H1 (cell line): Measurements from ENCODE around the gene GALNT13. TPM values are rescaled to one million over a fixed set of nuclear protein-coding genes. Genes with fewer than 3 reads are reported as not detected.

Experiments used
- CTCF ChIA-PET: fragments of 300-600 bp; sonication (Branson Sonifier 250); formaldehyde crosslinking; loops from one replicate; lab custom pipeline; 2021; ENCODE audit not compliant: partially characterized antibody; lab: Charles Lee
- POLR2A ChIA-PET: fragments of 300-600 bp; sonication (Branson Sonifier 250); formaldehyde crosslinking; loops from one replicate; lab custom pipeline; 2021; ENCODE audit warnings: inconsistent platforms; ENCODE audit not compliant: partially characterized antibody; lab: Charles Lee
- DNase-seq, 2 experiments: peaks; one replicate each; pipeline versions ENCODE4 v3.0.0 to v3.0.0-alpha.2; 2010 to 2022; ENCODE audit warnings: low spot score in 2 of 2, low read depth in 1 of 2, mixed read lengths in 1 of 2
- FAIRE-seq: peaks from 2 replicates; lab custom pipeline; 2011; peaks lifted over from hg19 to GRCh38; lab: Jason Lieb, UNC
- H2AFZ ChIP-seq: 2 replicates; pipeline ENCODE4 v1.8.1; 2012; ENCODE audit warnings: low read length, inconsistent platforms
- H2AK5ac ChIP-seq: 2 replicates; pipeline ENCODE4 v1.6.1; 2013; ENCODE audit warnings: low read depth, low read length
- H2BK120ac ChIP-seq: replicated peaks from 2 replicates; pipeline ENCODE3; 2013; ENCODE audit warnings: low read depth, low read length, inconsistent platforms
- H2BK12ac ChIP-seq: 2 replicates; pipeline ENCODE4 v1.6.1; 2013; ENCODE audit warnings: low read depth, low read length
- H2BK15ac ChIP-seq: 2 replicates; pipeline ENCODE4 v1.6.1; 2013; ENCODE audit warnings: low read length
- H2BK20ac ChIP-seq: 2 replicates; pipeline ENCODE4 v1.6.1; 2013; ENCODE audit warnings: low read length
- H2BK5ac ChIP-seq: 2 replicates; pipeline ENCODE4 v1.6.1; 2013; ENCODE audit warnings: low read depth, low read length
- H3K14ac ChIP-seq: 2 replicates; pipeline ENCODE4 v1.6.1; 2013; ENCODE audit warnings: inconsistent platforms; ENCODE audit not compliant: insufficient read length
- H3K18ac ChIP-seq: 2 replicates; pipeline ENCODE4 v1.6.1; 2013; ENCODE audit warnings: low read length; ENCODE audit errors: extremely low read depth
- H3K23ac ChIP-seq: 2 replicates; pipeline ENCODE4 v1.6.1; 2013; ENCODE audit warnings: inconsistent platforms; ENCODE audit not compliant: insufficient read length
- H3K23me2 ChIP-seq: 2 replicates; pipeline ENCODE4 v1.6.1; 2013; ENCODE audit warnings: low read depth, low read length
- H3K27ac ChIP-seq: 2 replicates; pipeline ENCODE4 v1.6.1; 2011; ENCODE audit warnings: low read depth, low read length, inconsistent platforms
- H3K27me3 ChIP-seq, 4 experiments: replicated peaks in 1 of 4; 1 replicate in 1 of 4; 2 replicates in 3 of 4; pipeline versions ENCODE4 v1.6.1 to v1.8.1; 2011 to 2013; ENCODE audit warnings: low read length in 3 of 4, mild to moderate bottlenecking in 3 of 4, inconsistent platforms in 2 of 4, mixed read lengths in 2 of 4, moderate library complexity in 1 of 4; ENCODE audit not compliant: control insufficient read depth in 3 of 4, insufficient read depth in 3 of 4; ENCODE audit errors: extremely low read depth in 1 of 4
- H3K36me3 ChIP-seq, 4 experiments: 2 replicates each; pipeline versions ENCODE4 v1.6.1 to v1.8.1; 2011 to 2013; ENCODE audit warnings: mild to moderate bottlenecking in 4 of 4, low read length in 3 of 4, moderate library complexity in 2 of 4, control low read depth in 1 of 4, inconsistent platforms in 1 of 4; ENCODE audit not compliant: insufficient read depth in 4 of 4, control insufficient read depth in 2 of 4
- H3K4ac ChIP-seq: replicated peaks from 2 replicates; pipeline ENCODE3; 2013; ENCODE audit warnings: low read length, low read depth, mixed read lengths, inconsistent platforms; ENCODE audit not compliant: insufficient read length
- H3K4me1 ChIP-seq, 4 experiments: replicated peaks in 1 of 4; 1 replicate in 1 of 4; 2 replicates in 3 of 4; pipeline versions ENCODE4 v1.6.1 to v1.8.1; 2011 to 2013; ENCODE audit warnings: low read length in 3 of 4, inconsistent platforms in 2 of 4, mixed read lengths in 1 of 4; ENCODE audit not compliant: insufficient read depth in 4 of 4, control insufficient read depth in 3 of 4
- H3K4me2 ChIP-seq, 2 experiments: 2 replicates each; pipeline versions ENCODE4 v1.6.1 to v1.8.1; 2011 to 2013; ENCODE audit warnings: low read depth in 2 of 2, low read length in 2 of 2, control low read depth in 1 of 2, inconsistent platforms in 1 of 2, mild to moderate bottlenecking in 1 of 2; ENCODE audit not compliant: insufficient read depth in 1 of 2
- H3K4me3 ChIP-seq, 4 experiments: fragments of 200-600, 300-600 bp in 1 of 4; sonication (generic), shearing (Covaris generic), sonication (Bioruptor Twin) in 1 of 4; 2 replicates each; pipeline versions ENCODE4 v1.5.1 to v1.8.1; 2011 to 2016; ENCODE audit warnings: low read length in 4 of 4, low read depth in 3 of 4, control low read depth in 2 of 4, inconsistent platforms in 2 of 4, mild to moderate bottlenecking in 2 of 4, mixed read lengths in 1 of 4, moderate library complexity in 1 of 4; ENCODE audit not compliant: insufficient read depth in 2 of 4; ENCODE audit errors: extremely low read depth in 1 of 4
- H3K56ac ChIP-seq: replicated peaks from 2 replicates; pipeline ENCODE3; 2013; ENCODE audit warnings: low read depth, mild to moderate bottlenecking, mixed read lengths, low read length, inconsistent platforms; ENCODE audit not compliant: insufficient read length
- H3K79me1 ChIP-seq: 2 replicates; pipeline ENCODE4 v1.6.1; 2013; ENCODE audit warnings: low read depth, low read length, control low read depth
- H3K79me2 ChIP-seq, 2 experiments: 2 replicates each; pipeline versions ENCODE4 v1.6.1 to v1.8.1; 2012 to 2013; ENCODE audit warnings: low read length in 2 of 2, mild to moderate bottlenecking in 2 of 2, inconsistent platforms in 1 of 2; ENCODE audit not compliant: insufficient read depth in 2 of 2, control insufficient read depth in 1 of 2
- H3K9ac ChIP-seq, 4 experiments: replicated peaks in 1 of 4; 1 replicate in 1 of 4; 2 replicates in 3 of 4; pipeline versions ENCODE4 v1.6.1 to v1.8.1; 2011 to 2013; ENCODE audit warnings: low read depth in 3 of 4, low read length in 3 of 4, control low read depth in 2 of 4, mild to moderate bottlenecking in 2 of 4, moderate library complexity in 2 of 4, inconsistent platforms in 1 of 4; ENCODE audit errors: extremely low read depth in 1 of 4
- H3K9me3 ChIP-seq, 2 experiments: 2 replicates each; pipeline versions ENCODE4 v1.6.1 to v1.8.1; 2012 to 2013; ENCODE audit warnings: mild to moderate bottlenecking in 2 of 2, moderate library complexity in 2 of 2, control low read depth in 1 of 2, inconsistent platforms in 1 of 2, low read depth in 1 of 2, low read length in 1 of 2, mixed read lengths in 1 of 2; ENCODE audit not compliant: insufficient read depth in 2 of 2
- H4K20me1 ChIP-seq, 2 experiments: replicated peaks in 1 of 2; 2 replicates each; pipeline versions ENCODE3 to v1.8.1; 2011 to 2013; ENCODE audit warnings: inconsistent platforms in 2 of 2, low read length in 2 of 2, mild to moderate bottlenecking in 1 of 2; ENCODE audit not compliant: insufficient read depth in 2 of 2, control insufficient read depth in 1 of 2
- H4K5ac ChIP-seq: 2 replicates; pipeline ENCODE4 v1.6.1; 2013; ENCODE audit warnings: low read length, low read depth, mixed read lengths, inconsistent platforms; ENCODE audit not compliant: insufficient read length
- H4K8ac ChIP-seq: 2 replicates; pipeline ENCODE4 v1.8.0; 2013; ENCODE audit warnings: mild to moderate bottlenecking, moderate library complexity, low read length, inconsistent platforms; ENCODE audit not compliant: insufficient read depth; ENCODE audit errors: extremely low read depth
- H4K91ac ChIP-seq: replicated peaks from 2 replicates; pipeline ENCODE3; 2013; ENCODE audit warnings: low read length, mixed read lengths, inconsistent platforms; ENCODE audit not compliant: insufficient read length
- CEBPB ChIP-seq: IDR thresholded peaks from 2 replicates; pipeline ENCODE4 v1.6.1; 2012; ENCODE audit warnings: low read depth, low read length
- CHD1 ChIP-seq: IDR thresholded peaks from 2 replicates; pipeline ENCODE4 v1.6.1; 2012; ENCODE audit warnings: low read depth, low read length, improper control_type of control experiment
- EP300 ChIP-seq, 2 experiments: IDR thresholded peaks; 1 replicate in 1 of 2; 2 replicates in 1 of 2; pipeline ENCODE4 v1.6.1; 2011 to 2012; ENCODE audit warnings: low read depth in 2 of 2, low read length in 2 of 2, mild to moderate bottlenecking in 2 of 2, borderline replicate concordance in 1 of 2, inconsistent platforms in 1 of 2, moderate library complexity in 1 of 2
- HDAC2 ChIP-seq, 2 experiments: fragments of 300-600 bp in 1 of 2; sonication (generic) in 1 of 2; IDR thresholded peaks; 2 replicates each; pipeline ENCODE4 v1.6.1; 2011 to 2012; ENCODE audit warnings: low read depth in 2 of 2, low read length in 2 of 2, mild to moderate bottlenecking in 2 of 2, moderate library complexity in 2 of 2, borderline replicate concordance in 1 of 2, inconsistent platforms in 1 of 2
- JUND ChIP-seq: IDR thresholded peaks from 2 replicates; pipeline ENCODE4 v1.6.1; 2011; ENCODE audit warnings: mild to moderate bottlenecking, improper control_type of control experiment, low read length
- RAD21 ChIP-seq, 2 experiments: IDR thresholded peaks in 1 of 2; conservative IDR thresholded peaks in 1 of 2; 2 replicates each; pipeline ENCODE4 v1.6.1; 2011; ENCODE audit warnings: low read depth in 2 of 2, low read length in 2 of 2, improper control_type of control experiment in 1 of 2, inconsistent platforms in 1 of 2, mild to moderate bottlenecking in 1 of 2, moderate library complexity in 1 of 2
- SAP30 ChIP-seq: fragments of 300-600 bp; sonication (generic); IDR thresholded peaks from 2 replicates; pipeline ENCODE4 v1.7.1; 2012; ENCODE audit warnings: low read length, moderate library complexity, mild to moderate bottlenecking, inconsistent platforms; ENCODE audit not compliant: insufficient read depth, insufficient replicate concordance
- SUZ12 ChIP-seq: fragments of 200-600 bp; sonication (generic); IDR thresholded peaks from 2 replicates; pipeline ENCODE4 v1.6.1; 2012; ENCODE audit warnings: mild to moderate bottlenecking, inconsistent platforms, low read length, moderate library complexity, mixed read lengths
- TAF7 ChIP-seq: optimal IDR thresholded peaks from 2 replicates; pipeline ENCODE3; 2011; ENCODE audit warnings: low read depth, mild to moderate bottlenecking, inconsistent platforms, low read length, moderate library complexity, borderline replicate concordance
- TBP ChIP-seq: IDR thresholded peaks from 2 replicates; pipeline ENCODE4 v1.6.1; 2011; ENCODE audit warnings: low read depth, low read length, improper control_type of control experiment
- ZNF274 ChIP-seq: IDR thresholded peaks from 2 replicates; pipeline ENCODE4 v1.7.0; 2012; ENCODE audit warnings: low read length, borderline replicate concordance; ENCODE audit errors: extremely low read depth
- WGBS, 2 experiments: shearing (Covaris generic) in 1 of 2; methylation state at CpG; one replicate each; pipeline versions ENCODE4 v1.1.6 to v1.1.7; 2013 to 2015; ENCODE audit warnings: low lambda C conversion rate in 2 of 2, mixed read lengths in 2 of 2, inconsistent platforms in 1 of 2, low coverage in 1 of 2, missing lambda C conversion rate in 1 of 2; ENCODE audit not compliant: insufficient replicate concordance in 2 of 2, insufficient coverage in 1 of 2, insufficient read length in 1 of 2; ENCODE audit errors: extremely low coverage in 1 of 2, missing lambda C conversion rate in 1 of 2; 5-methylcytosine and 5-hydroxymethylcytosine counted together
- polyA plus RNA-seq, 7 experiments: library from polyadenylated mRNA; depleted of rRNA in 3 of 7; stranded (reverse) in 5 of 7; unstranded in 2 of 7; fragments of >200 nt in 5 of 7; fragments of 200-250 nt in 2 of 7; gene quantifications; 1 replicate in 5 of 7; 2 replicates in 1 of 7; 4 replicates in 1 of 7; pipeline versions ENCODE4 v1.2.1 to v1.2.3, GENCODE V29; 2011 to 2013; ENCODE audit warnings: missing spikeins in 2 of 7, mixed read lengths in 2 of 7
- total RNA-seq: library from RNA; stranded (reverse); fragmentation: NEBNext Ultra II Directional; extraction: Animal tissue kit (Norgen Biotek cat#: 25700); gene quantifications from 2 replicates; pipeline ENCODE4 v1.2.1, GENCODE V29; 2021
- TF ChIP-seq, protein P1 (sequence below): IDR thresholded peaks from 2 replicates; pipeline ENCODE4 v1.6.1; 2012; ENCODE audit warnings: low read length, inconsistent platforms

Gene GALNT13
- total and polyA plus RNA-seq, 2 of the 8 experiments (the other 6 are each of a cell fraction or from before 2014, with no cell fraction given): 3.2 to 9.6 TPM

DNA sequence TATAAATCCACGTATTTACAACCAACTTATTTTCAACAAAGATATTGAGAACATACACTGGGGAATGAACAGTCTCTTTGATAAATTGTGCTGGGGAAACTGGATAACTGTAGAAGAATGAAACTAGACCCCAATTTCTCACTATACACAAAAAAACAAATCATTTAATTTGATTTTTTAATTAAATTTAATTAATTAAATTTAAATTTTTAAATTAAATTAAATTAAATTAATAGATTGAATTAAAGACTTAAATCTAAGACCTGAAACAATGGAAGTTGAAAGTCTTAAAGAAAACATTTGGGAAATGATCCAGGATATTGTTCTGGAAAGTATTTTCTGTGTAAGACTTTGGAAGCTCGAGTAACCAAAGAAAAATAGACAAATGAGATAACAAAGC is 301.4 kb downstream of the GALNT13 start:
- Histone ChIP-seq H2BK12ac (no peak overlapping the region), H3K27me3 (no peaks in the 10 kb centered on the region), H2BK20ac (no peak overlapping the region), H4K5ac (no peak overlapping the region), H2BK5ac (no peak overlapping the region), H3K14ac (no peak overlapping the region), H3K4me3 (no peak overlapping the region), H3K23ac (no peak overlapping the region), H2BK15ac (no peak overlapping the region), H4K91ac (no peak overlapping the region), H3K36me3 (no peaks in the 10 kb centered on the region), H3K18ac (no peak overlapping the region), H3K56ac (no peak overlapping the region), H3K23me2 (peaks cover 1% of the 10 kb centered on the region; the same call in 1 of the 2 replicates), H3K4me1 (no peaks in the 10 kb centered on the region), H2BK120ac (no peak overlapping the region), H3K4me2 (no peak overlapping the region), H4K8ac (no peak overlapping the region), H3K9ac (no peak overlapping the region), H3K79me1 (no peaks in the 10 kb centered on the region), H3K27ac (no peak overlapping the region), H2AK5ac (no peak overlapping the region), H3K79me2 (no peaks in the 10 kb centered on the region), H4K20me1 (no peaks in the 10 kb centered on the region), H3K4ac (no peak overlapping the region), H3K9me3 (no peaks in the 10 kb centered on the region), H2AFZ (no peak overlapping the region)
- no peak for FAIRE-seq
- no peak for DNase-seq
- 94% methylated on average over 2 of the region's 2 CpGs; no CpG with 5 or more reads in 1 of the 2 experiments for WGBS, 2 experiments
- POLR2A ChIA-PET: no interaction called here
- CTCF ChIA-PET: no interaction called here
- no peak for TF ChIP-seq JUND
- no peak for TF ChIP-seq ZNF274
- TF ChIP-seq SUZ12: no peak
- TF ChIP-seq TBP: no peak
- TF ChIP-seq CHD1: no peak
- TF ChIP-seq, protein P1, sequence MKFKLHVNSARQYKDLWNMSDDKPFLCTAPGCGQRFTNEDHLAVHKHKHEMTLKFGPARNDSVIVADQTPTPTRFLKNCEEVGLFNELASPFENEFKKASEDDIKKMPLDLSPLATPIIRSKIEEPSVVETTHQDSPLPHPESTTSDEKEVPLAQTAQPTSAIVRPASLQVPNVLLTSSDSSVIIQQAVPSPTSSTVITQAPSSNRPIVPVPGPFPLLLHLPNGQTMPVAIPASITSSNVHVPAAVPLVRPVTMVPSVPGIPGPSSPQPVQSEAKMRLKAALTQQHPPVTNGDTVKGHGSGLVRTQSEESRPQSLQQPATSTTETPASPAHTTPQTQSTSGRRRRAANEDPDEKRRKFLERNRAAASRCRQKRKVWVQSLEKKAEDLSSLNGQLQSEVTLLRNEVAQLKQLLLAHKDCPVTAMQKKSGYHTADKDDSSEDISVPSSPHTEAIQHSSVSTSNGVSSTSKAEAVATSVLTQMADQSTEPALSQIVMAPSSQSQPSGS: no peak
- no peak for TF ChIP-seq RAD21 (IDR thresholded peaks at IDR 0.05 in 1 of 2, conservative IDR thresholded peaks at IDR 0.05 in 1 of 2; ENCODE audit: low read depth in 2 of 2, low read length in 2 of 2)
- no peak for TF ChIP-seq CEBPB
- TF ChIP-seq HDAC2 (IDR thresholded peaks at IDR 0.05; ENCODE audit: borderline replicate concordance in 1 of 2, low read depth in 2 of 2, low read length in 2 of 2): no peak
- no peak for TF ChIP-seq TAF7
- no peak for TF ChIP-seq EP300 (IDR thresholded peaks at IDR 0.05; ENCODE audit: borderline replicate concordance in 1 of 2, low read depth in 2 of 2, low read length in 2 of 2)
- TF ChIP-seq SAP30: no peak
